IMR-90 (cell line): ENCODE results near the gene NDUFV2. TPM values are rescaled to one million over a fixed set of nuclear protein-coding genes. Genes with fewer than 3 reads are reported as not detected.

Experiments
- ATAC-seq: fragments of 200-7000 bp; cut with Tn5 transposase; 2 replicates; pipeline ENCODE4 v1.9.1; 2020; ENCODE audit warnings: low read depth, mild to moderate bottlenecking, moderate library complexity
- BruUV-seq: library from RNA; stranded (reverse); fragments of 400-500 nt; replicated peaks from 2 replicates; lab custom pipeline; 2021; lab: Mats Ljungman, UMichigan
- CTCF ChIA-PET: fragments of 300-600 bp; formaldehyde crosslinking; extraction: SDS; loops from one replicate; lab custom pipeline; 2021; ENCODE audit warnings: antibody characterized with exemption; lab: Yijun Ruan, JAX
- POLR2A ChIA-PET: fragments of 300-600 bp; sonication (Branson Sonifier 250); formaldehyde crosslinking; loops from one replicate; lab custom pipeline; 2022; ENCODE audit warnings: antibody characterized with exemption; ENCODE audit not compliant: unreplicated experiment; lab: Charles Lee
- DNase-seq: peaks from one replicate; pipeline ENCODE4 v3.0.0; 2013
- H2AFZ ChIP-seq: replicated peaks from 2 replicates; pipeline ENCODE3; 2013; ENCODE audit warnings: low read length, mild to moderate bottlenecking; ENCODE audit not compliant: poor library complexity
- H2AK5ac ChIP-seq: 2 replicates; pipeline ENCODE4 v1.6.1; 2013; ENCODE audit warnings: low read depth, low read length, inconsistent platforms
- H2AK9ac ChIP-seq: replicated peaks from 2 replicates; pipeline ENCODE3; 2013; ENCODE audit warnings: mild to moderate bottlenecking, low read depth, low read length, moderate library complexity; ENCODE audit not compliant: poor library complexity
- H2BK120ac ChIP-seq: 2 replicates; pipeline ENCODE4 v1.6.1; 2013; ENCODE audit warnings: low read depth, low read length, inconsistent platforms
- H2BK15ac ChIP-seq: 3 replicates; pipeline ENCODE4 v1.6.1; 2013; ENCODE audit warnings: low read depth, low read length, inconsistent platforms
- H2BK20ac ChIP-seq: 2 replicates; pipeline ENCODE4 v1.6.1; 2013; ENCODE audit warnings: low read depth, mild to moderate bottlenecking, inconsistent platforms, low read length, moderate library complexity
- H2BK5ac ChIP-seq: 2 replicates; pipeline ENCODE4 v1.6.1; 2013; ENCODE audit warnings: mild to moderate bottlenecking, low read depth, low read length, inconsistent platforms; ENCODE audit not compliant: poor library complexity, severe bottlenecking
- H3K14ac ChIP-seq: replicated peaks from 2 replicates; pipeline ENCODE4 v1.6.1; 2013; ENCODE audit warnings: low read depth, low read length, inconsistent platforms
- H3K18ac ChIP-seq: 2 replicates; pipeline ENCODE4 v1.6.1; 2013; ENCODE audit warnings: low read depth, low read length, control low read depth
- H3K23ac ChIP-seq: 2 replicates; pipeline ENCODE4 v1.6.1; 2013; ENCODE audit warnings: low read depth, low read length, inconsistent platforms
- H3K27ac ChIP-seq: 2 replicates; pipeline ENCODE4 v1.5.1; 2013; ENCODE audit warnings: mild to moderate bottlenecking, control low read depth, low read length; ENCODE audit not compliant: insufficient read depth
- H3K27me3 ChIP-seq: 2 replicates; pipeline ENCODE4 v1.6.1; 2013; ENCODE audit warnings: low read length; ENCODE audit not compliant: control insufficient read depth, insufficient read depth
- H3K36me3 ChIP-seq: 2 replicates; pipeline ENCODE4 v1.6.1; 2013; ENCODE audit warnings: low read length, mixed read lengths; ENCODE audit not compliant: control insufficient read depth, insufficient read depth
- H3K4ac ChIP-seq: 2 replicates; pipeline ENCODE4 v1.6.1; 2013; ENCODE audit warnings: low read depth, low read length, inconsistent platforms
- H3K4me1 ChIP-seq: 2 replicates; pipeline ENCODE4 v1.6.1; 2013; ENCODE audit warnings: low read length, mixed read lengths; ENCODE audit not compliant: control insufficient read depth, insufficient read depth
- H3K4me2 ChIP-seq: 2 replicates; pipeline ENCODE4 v1.6.1; 2013; ENCODE audit warnings: low read depth, mild to moderate bottlenecking, control low read depth, low read length, moderate library complexity
- H3K4me3 ChIP-seq: 2 replicates; pipeline ENCODE4 v1.5.1; 2013; ENCODE audit warnings: low read depth, mild to moderate bottlenecking, control low read depth, low read length, moderate library complexity; ENCODE audit not compliant: insufficient read depth
- H3K56ac ChIP-seq: 2 replicates; pipeline ENCODE4 v1.6.1; 2013; ENCODE audit warnings: low read length, inconsistent platforms; ENCODE audit not compliant: insufficient read depth; ENCODE audit errors: extremely low read depth
- H3K79me1 ChIP-seq, 2 experiments: 2 replicates each; pipeline ENCODE4 v1.6.1; 2013; ENCODE audit warnings: low read length in 2 of 2, inconsistent platforms in 1 of 2, low read depth in 1 of 2
- H3K9ac ChIP-seq: 2 replicates; pipeline ENCODE4 v1.6.1; 2013; ENCODE audit warnings: low read depth, low read length, control low read depth
- H3K9me1 ChIP-seq: 2 replicates; pipeline ENCODE4 v1.6.1; 2013; ENCODE audit warnings: low read length, inconsistent platforms; ENCODE audit not compliant: insufficient read depth
- H3K9me3 ChIP-seq: 2 replicates; pipeline ENCODE4 v1.6.1; 2013; ENCODE audit warnings: low read length; ENCODE audit not compliant: control insufficient read depth, insufficient read depth
- H4K20me1 ChIP-seq: 2 replicates; pipeline ENCODE4 v1.6.1; 2013; ENCODE audit warnings: low read length, inconsistent platforms; ENCODE audit not compliant: insufficient read depth
- H4K5ac ChIP-seq: 2 replicates; pipeline ENCODE4 v1.6.1; 2013; ENCODE audit warnings: mild to moderate bottlenecking, low read depth, low read length, control low read depth
- H4K8ac ChIP-seq, 2 experiments: 2 replicates each; pipeline ENCODE4 v1.6.1; 2013; ENCODE audit warnings: low read depth in 2 of 2, low read length in 2 of 2, control low read depth in 1 of 2, inconsistent platforms in 1 of 2
- H4K91ac ChIP-seq: 2 replicates; pipeline ENCODE4 v1.6.1; 2013; ENCODE audit warnings: low read depth, low read length, inconsistent platforms; ENCODE audit not compliant: insufficient read depth
- MAFK ChIP-seq: IDR thresholded peaks from 2 replicates; pipeline ENCODE4 v1.6.1; 2012; ENCODE audit warnings: low read depth, low read length, improper control_type of control experiment
- MAZ ChIP-seq: IDR thresholded peaks from 2 replicates; pipeline ENCODE4 v1.6.1; 2012; ENCODE audit warnings: low read depth, mild to moderate bottlenecking, low read length, improper control_type of control experiment, moderate library complexity, borderline replicate concordance
- NFE2L2 ChIP-seq: fragments of 150-350 bp; IDR thresholded peaks from 2 replicates; pipeline ENCODE4 v1.6.1; 2016; ENCODE audit warnings: low read depth, mild to moderate bottlenecking, low read length
- RFX5 ChIP-seq: IDR thresholded peaks from 2 replicates; pipeline ENCODE4 v1.8.0; 2012; ENCODE audit warnings: low read depth, mild to moderate bottlenecking, low read length, moderate library complexity
- SMC3 ChIP-seq: fragments of 150-350 bp; IDR thresholded peaks from 2 replicates; pipeline ENCODE4 v1.6.1; 2016; ENCODE audit warnings: low read depth, mild to moderate bottlenecking, antibody characterized with exemption, low read length, moderate library complexity
- WGBS, 2 experiments: methylation state at CpG; one replicate each; pipeline versions ENCODE4 v1.1.5 to v1.1.7; 2013; ENCODE audit warnings: missing lambda C conversion rate in 2 of 2; ENCODE audit not compliant: insufficient read length in 1 of 2; ENCODE audit errors: extremely low coverage in 2 of 2; 5-methylcytosine and 5-hydroxymethylcytosine counted together
- dilution Hi-C: fragments of 300-500 bp; cut with HindIII; formaldehyde crosslinking; loops from one replicate; pipeline ENCODE4 v1.14.3; 2018; ENCODE audit warnings: low sequenced_read_pairs; ENCODE audit not compliant: unreplicated experiment
- in situ Hi-C: fragments of 300-500 bp; cut with MboI; formaldehyde crosslinking; loops from 3 replicates; pipeline ENCODE4 v1.14.3; 2019; ENCODE audit warnings: low sequenced_read_pairs, inconsistent platforms, mixed read lengths
- intact Hi-C: fragments of 100-400 bp; cut with micrococcal nuclease; formaldehyde crosslinking; loops from 2 replicates; pipeline ENCODE4 v1.10.0; 2022
- polyA plus RNA-seq, 3 experiments: library from polyadenylated mRNA; depleted of rRNA; stranded (reverse); fragments of >200 nt; gene quantifications; 2 replicates each; pipeline ENCODE4 v1.2.3, GENCODE V29; 2012; ENCODE audit warnings: low replicate concordance in 1 of 3
- total RNA-seq: library from RNA; depleted of rRNA; stranded (reverse); fragments of >200 nt; gene quantifications from 2 replicates; pipeline ENCODE4 v1.2.3, GENCODE V29; 2012

The NDUFV2 gene
- total and polyA plus RNA-seq, 2 of the 4 experiments (the other 2 are of a cell fraction): 106 to 126 TPM

GRCh38 chr18:9079818-9080528 lies 22.5 kb upstream of the NDUFV2 start:
- ChIA-PET CTCF (no interaction called here), POLR2A (interaction anchor here (0.6 kb wide), 1 partner anchor 271 kb away, joined by 3 read pairs; no protein-coding TSS in a partner anchor)
- peak overlapping the region; percentile 22 for H3K14ac ChIP-seq
- H3K9me3 ChIP-seq: no peaks in the 10 kb centered on the region
- no peak overlapping the region for H3K27ac ChIP-seq
- no peaks in the 10 kb centered on the region for H3K27me3 ChIP-seq
- peak overlapping the region; percentile 24 for H2BK5ac ChIP-seq
- H3K4me2 ChIP-seq: no peak overlapping the region
- no peak overlapping the region for H3K9ac ChIP-seq
- 0 out of 2 replicates have a peak, but pooled peaks cover 4% of the 10 kb centered on the region for H3K9me1 ChIP-seq
- peak; percentile 21; the same call in 1 of the 2 replicates for ATAC-seq
- whole genome bisulfite sequencing, 2 experiments: no CpG with 5 or more reads among the region's 6 CpGs
- H4K20me1 ChIP-seq: no peaks in the 10 kb centered on the region
- no peak overlapping the region for H3K18ac ChIP-seq
- no peak overlapping the region for H3K56ac ChIP-seq
- H2BK20ac ChIP-seq: no peak overlapping the region
- H3K23ac ChIP-seq: peak overlapping the region; percentile 59
- dilution Hi-C loops: no loop called here
- peak overlapping the region; percentile 76; the same call in 1 of the 2 replicates for H2AK5ac ChIP-seq
- H3K4me3 ChIP-seq: no peak overlapping the region
- H4K5ac ChIP-seq: no peak overlapping the region
- peak overlapping the region; percentile 81 for H2AK9ac ChIP-seq
- intact Hi-C loops: loop anchor here (10.0 kb wide), 1 partner anchor 435 kb away; no protein-coding TSS in a partner anchor
- BruUV-seq: no TSS peak
- H3K4me1 ChIP-seq: peaks cover 2% of the 10 kb centered on the region; the same call in 1 of the 2 replicates
- peak overlapping the region; percentile 70 for H2AFZ ChIP-seq
- peak overlapping the region; percentile 23; the same call in 1 of the 2 replicates for H4K91ac ChIP-seq
- no peaks in the 10 kb centered on the region for H3K36me3 ChIP-seq
- H3K4ac ChIP-seq: peak overlapping the region; percentile 46
- in situ Hi-C loops: loop anchor here (10.0 kb wide), 1 partner anchor 255 kb away; the partner anchor contains the start of gene TWSG1
- no peak for TF ChIP-seq RFX5
- TF ChIP-seq NFE2L2: no peak
- no peak for TF ChIP-seq MAFK
- no peak for TF ChIP-seq MAZ
- no peak for TF ChIP-seq SMC3
- no peak for DNase-seq
- no peaks in the 10 kb centered on the region for H3K79me1 ChIP-seq
- H2BK120ac ChIP-seq: no peak overlapping the region; the same call in 1 of the 2 replicates
- peak overlapping the region; percentile 94 for H2BK15ac ChIP-seq
- peak overlapping the region; percentile 31 to 34; a peak in 3 of 4 replicates for H4K8ac ChIP-seq
